IPS DF 4.7 (cell line): Measurements from ENCODE around the gene TBPL2.
"Not testable (repeated sequence)": the region's sequence is repeated elsewhere in the genome, so short reads cannot be mapped to it uniquely, and the experiment has no call there.

Experiments
- DNase-seq: peaks from one replicate; pipeline ENCODE4 v3.0.0-alpha.2; 2013; ENCODE audit warnings: low spot score; ENCODE audit errors: extremely low read depth

The TBPL2 gene

DNA sequence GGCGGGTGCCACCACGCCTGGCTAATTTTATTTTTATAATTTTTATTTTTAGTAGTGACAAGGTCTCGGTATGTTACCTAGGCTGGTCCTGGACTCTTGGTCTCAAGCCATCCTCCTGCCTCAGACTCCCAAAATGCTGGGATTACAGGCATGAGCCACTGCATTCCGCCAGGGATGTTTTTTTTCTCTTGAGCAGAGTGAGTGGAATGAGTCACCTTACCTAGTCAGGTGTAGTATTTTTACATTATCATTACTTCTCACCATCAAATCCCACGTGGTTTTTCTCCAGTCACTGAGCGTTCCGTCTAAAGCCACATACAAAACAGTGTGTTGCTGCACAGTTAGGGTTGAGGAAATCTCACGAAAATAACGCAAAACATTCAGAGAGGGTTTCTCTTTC is 870 bp upstream of the TBPL2 start:
- DNase-seq: no peak

DNA sequence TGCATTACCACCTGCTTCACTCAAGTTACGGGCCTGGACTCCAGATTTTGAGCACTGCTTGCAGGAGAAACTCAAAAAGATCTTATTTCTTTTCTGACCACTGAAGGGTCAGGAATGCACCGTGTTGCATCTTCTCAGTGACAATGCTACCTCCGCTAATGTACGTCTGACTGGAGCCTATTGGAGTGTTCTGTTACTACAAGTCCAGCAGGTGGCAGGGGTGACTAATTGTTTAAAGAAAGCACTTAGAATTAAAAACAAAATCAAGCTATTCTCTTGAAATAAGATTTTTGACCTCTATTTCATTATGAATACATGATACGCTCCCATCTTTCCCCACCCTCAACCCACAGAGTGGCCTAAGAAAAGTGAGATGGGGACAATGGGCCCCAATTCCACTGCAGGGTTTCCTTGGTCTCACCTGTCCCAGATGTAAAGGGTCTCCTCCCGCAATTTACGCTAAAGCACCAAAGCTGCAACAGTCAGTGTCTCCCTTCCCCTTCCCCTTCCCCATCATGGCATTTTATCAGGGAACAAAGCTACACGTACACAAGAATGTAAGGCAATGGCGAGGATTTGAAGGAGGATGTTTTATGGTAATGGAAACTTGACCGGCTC is 2.2 kb downstream of the TBPL2 start:
- no peak for DNase-seq

DNA sequence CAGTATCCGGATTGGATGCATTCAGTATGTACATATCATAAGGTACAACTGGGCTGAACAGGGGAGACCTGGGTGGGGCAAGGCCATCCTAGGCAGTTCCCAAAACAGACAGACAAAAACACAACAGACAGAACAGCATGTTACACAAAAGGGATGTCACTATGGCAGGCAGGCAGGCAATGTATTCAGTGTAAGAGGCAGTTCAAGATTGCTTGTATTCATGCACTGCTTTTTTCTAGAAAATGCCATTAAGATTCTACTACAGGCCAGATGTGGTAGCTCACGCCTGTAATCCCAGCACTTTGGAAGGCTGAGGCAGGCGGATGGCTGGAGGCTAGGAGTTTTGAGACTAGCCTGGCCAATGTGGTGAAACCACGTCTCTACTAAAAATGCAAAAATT is 3.5 kb downstream of the TBPL2 start:
- DNase-seq: no peak

DNA sequence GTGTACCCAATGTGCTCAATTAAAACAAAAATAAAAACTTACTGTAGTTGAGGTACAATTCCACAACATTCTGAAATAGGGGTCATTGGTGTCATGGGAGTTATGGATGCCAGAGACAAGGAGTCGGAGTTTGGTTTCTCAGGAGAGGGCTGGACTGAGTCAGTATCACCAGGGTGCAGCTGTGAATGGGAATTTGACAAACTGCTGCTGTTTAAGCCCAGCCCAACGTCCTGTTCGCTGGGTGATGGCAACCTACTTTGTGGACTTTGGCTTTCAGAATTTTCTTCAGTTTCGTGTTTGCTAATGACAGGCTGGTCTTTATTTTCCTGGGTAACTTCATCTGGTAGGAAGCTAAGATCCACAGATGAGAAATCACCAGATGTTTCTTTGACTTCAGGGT is 3.9 kb downstream of the TBPL2 start:
- DNase-seq: no peak

DNA sequence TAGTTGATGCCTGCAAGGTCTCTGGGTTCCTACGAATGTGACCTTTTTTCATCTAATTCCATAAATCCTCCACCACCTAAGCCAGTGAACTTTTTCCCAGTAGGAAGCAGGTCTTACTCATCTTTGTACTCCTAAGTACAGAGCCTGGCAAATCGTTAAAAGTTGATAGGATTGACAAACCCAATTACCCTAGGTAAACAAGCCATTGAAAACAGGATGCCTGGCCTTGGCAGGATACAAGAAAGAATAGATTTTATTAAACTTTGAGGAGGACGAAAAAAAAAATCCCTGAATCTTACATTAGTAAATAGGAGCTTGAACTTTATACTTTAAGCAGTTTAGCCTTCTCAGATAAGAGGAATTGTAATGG is 5.6 kb downstream of the TBPL2 start:
- DNase-seq: no peak

DNA sequence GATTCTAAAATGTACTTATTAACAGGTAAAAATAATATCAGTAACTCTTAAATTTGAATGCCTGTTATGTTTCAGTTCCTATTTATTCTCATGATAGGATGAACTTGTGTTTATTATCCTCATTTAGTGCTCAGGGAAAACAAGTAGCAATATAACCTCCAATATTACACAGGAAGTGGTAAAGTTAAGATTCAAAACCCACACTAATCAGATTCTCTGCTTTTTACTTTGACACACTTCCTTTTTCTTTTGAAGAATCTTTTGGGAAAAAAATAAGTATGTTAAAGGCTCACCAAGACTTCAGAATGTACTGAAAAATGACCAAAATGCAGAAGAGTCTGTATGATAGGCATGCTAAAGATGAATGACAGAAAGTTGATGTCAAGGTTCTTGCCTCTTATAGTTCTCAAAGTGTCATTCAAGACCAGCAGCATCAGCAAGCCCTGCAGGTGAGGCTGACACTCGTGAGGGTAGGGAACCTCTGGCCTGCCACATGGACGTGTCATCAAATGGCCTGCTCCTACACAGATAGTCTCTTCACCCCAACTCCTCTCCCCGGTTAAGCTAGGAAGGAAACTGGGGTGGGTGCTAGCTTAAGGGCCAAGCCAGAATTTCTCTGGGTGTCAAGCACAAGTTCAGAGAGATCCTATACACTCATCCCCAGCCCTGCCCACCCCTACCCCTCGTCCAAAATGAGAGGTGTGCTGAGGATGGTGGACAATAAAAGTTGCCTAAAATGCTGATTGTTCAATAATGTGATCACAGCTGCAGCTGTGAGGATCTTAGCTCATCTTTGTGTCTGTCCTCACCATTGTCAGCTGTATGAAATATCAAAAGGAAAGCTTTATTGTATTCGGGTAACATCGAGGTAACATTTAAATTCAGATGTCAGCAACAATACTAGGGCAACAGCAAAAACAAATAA is 6.3 kb downstream of the TBPL2 start:
- no peak for DNase-seq

DNA sequence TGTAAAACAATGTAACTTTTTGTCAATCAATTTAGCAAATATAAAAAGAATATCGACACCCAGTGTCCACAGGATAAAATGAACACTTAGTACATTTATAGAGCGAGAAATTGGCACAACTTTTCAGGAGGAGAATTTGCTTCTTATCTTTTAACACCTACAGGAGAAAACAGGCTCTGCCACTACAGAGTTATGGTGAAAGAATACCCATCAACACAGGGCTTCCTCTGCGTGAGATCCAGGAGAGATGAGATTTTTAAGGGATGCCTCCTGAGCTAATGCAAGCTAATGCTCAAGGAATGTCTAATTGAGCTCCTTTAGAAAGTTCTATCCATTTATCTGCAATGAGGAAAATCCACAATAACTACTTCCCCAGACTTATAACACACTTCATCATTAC is 7.8 kb downstream of the TBPL2 start:
- DNase-seq: no peak

DNA sequence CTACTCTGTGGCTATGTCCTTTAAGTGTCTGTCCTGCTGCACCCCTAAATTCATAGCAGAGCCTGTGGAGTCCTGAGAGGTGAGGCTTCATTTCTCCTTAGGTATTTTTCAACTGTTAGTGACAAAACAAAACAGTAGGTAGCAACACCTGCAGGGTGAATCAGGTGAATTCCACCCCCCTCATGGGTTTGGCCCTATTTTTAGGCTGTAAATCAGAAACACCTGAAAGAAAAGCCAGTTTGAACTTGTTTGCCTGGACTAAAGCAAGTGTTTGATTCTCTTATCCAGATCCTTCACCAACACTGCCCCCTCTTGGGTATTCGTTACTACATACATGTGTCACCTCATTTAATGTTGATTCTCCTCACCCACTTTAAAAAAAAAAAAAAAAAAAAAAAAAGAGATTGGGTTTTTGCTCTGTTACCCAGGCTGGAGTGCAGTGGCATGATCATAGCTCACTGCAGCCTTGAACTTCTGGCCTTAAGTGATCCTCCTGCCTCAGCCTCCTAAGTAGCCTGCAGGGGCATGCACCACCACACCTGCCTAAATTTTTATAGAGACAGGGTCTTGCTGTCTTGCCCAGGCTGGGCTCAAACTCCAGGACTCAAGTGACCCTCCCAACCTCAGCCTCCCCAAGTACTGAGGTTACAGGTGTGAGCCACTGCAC is 10.3 kb downstream of the TBPL2 start:
- no peak for DNase-seq

DNA sequence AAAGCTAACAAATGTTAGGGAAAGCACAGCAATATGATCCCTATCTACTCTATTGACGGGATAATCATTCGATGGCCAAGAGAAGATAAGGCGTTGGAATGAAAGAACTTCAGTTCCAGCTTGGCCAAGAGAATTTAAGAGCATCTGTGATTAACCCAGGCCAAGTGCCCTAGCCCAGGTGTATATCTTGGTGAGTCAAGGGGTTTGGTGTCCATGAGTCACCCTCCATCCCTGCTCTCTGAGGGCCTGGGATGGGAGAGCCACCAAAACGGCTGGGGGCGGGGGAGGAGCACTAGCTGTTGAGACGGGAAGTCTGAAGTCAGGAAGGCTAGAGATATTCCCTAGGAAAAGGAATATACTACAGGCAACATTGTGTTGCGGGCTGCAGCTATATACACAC is 13.0 kb downstream of the TBPL2 start:
- DNase-seq: no peak

DNA sequence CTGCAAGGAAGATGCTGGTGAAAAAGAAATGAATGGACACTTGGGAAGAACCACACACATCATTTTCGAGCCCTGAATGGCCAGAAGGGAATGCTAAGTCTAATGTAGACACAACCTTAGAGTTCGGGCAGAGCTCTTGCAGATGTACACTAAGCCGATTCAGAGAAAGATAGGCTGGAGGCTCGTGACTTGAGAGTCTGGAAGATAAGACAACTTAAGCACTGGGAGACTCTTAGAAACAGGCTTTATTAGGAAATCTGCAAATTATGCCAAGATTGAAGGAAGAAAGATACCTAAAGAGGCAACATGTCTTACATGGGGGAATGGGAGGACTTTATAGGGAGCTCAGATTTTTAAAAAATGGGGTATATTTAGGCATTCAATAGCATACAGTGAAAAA is 13.5 kb downstream of the TBPL2 start:
- DNase-seq: no peak

DNA sequence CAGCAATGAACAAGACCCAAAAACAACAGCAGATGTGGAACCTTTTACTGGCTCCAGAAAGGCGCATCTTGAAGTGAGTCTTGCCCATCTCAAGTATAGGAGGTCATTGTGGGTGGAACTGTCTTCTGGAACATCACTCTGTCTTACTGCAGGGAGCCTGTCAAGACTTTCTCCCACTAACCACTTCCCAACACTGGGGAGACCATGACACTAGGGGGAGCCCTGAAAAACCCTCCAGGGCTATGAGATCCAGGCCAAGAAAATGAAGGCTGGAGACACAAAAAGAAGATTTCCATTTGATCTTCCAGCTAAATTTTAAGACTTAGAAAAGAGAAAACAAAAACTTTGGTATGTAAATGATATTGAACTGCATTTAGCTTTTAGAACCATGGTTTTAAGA is 15.3 kb downstream of the TBPL2 start:
- no peak for DNase-seq

DNA sequence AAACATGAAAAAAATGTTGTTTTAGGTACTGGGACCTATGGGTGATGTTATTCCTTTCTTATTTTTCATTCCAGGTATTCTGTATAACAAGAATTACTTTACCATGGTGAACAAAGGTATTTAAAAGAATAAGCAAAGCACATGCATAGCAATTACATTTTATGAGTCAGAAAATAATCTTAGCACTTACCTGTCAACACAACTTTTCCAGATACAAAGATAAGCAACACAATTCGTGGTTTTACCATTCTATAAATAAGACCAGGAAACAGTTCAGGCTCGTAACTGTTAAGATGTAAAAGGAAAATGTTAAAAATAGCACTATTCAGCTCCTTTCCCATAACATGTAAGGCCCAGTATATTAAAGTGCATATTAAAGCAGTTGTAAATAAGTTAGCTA is 16.4 kb downstream of the TBPL2 start:
- no peak for DNase-seq

DNA sequence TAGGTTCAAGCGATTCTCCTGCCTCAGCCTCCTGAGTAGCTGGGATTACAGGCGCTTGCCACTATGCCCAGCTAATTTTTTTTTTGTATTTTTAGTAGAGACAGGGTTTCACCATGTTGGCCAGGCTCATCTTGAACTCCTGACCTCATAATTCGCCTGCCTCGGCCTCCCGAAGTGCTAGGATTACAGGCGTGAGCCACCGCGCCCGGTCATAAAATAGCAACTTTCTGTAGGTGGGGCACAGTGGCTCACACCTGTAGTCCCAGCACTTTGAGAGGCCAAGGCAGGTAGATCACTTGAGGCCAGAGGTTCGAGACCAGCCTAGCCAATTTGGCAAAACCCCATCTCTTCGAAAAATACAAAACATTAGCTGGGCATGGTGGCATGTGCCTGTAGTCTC is 18.1 kb downstream of the TBPL2 start:
- not testable (repeated sequence) for DNase-seq

DNA sequence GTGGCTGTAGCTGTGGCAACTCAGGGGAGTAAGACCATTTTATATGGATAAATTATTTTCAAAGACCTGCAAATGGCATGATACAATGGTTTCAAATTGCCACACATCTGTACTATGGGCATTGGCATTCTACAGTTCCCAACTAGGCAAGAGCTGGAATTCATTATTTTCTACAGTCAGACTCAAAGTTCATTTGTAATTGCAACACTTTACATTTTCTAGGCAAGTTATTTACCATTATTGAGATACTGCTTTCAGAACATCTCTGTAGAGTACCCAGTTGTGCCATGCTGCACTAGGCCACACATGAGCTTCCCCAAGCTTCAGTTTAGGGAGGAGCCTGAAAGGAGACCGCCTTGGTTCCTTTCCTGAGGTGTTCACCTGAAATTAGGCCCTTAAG is 20.8 kb downstream of the TBPL2 start:
- DNase-seq: no peak

DNA sequence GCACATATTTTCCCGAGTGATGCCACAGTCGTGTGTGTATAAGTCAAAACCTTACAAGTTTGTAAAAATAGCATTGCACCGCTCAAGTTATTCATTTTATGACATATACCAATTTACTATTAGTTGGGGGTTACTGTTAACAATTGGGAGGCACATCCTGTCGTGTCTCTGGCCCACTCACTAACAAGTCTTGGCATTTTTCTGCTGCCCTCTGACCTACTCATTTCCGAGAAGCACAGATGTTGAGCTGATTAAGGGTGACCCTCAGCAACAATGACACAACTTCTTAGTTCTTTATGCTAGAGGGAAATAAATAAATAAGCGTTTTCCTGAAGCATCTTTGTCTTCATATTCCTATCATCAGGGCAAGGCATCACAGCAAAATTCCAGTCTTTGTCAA is 22.0 kb downstream of the TBPL2 start:
- no peak for DNase-seq

DNA sequence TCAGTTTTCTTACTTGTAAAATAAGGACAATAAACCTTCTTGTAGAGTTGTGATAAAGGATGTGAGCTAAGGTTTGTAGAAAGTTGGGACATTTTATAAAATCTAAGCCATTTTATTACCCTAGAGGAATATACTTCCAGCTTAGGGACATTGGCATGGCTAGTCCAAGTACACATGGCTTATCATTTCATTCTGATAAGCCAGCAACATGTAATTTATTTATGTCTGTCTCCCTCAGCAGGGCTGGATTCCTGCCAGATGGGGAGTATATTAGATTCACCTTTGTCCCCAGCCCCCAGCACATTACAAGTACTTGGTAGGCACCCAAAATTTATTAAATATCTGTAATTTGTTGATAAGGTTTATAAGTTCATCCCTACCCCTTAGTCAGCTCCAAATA is 22.5 kb downstream of the TBPL2 start:
- DNase-seq: no peak

DNA sequence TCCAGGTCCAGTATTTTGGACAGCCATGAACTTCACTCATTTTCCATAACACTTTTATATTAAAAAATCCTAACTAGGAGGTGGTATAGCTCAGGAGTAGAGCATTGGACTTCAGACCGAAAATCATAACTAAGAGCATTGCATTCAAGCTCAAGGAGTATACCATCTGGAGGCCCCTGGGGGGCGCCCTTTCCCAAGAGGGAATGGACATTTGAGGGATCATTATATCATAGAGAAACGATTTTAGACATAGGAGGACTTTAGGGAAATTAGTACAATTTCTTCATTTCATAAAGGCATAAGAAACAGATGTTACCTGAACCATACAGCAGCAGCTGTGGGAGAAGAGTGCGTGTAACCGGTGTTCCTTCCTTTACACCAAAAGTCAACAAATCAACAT is 23.6 kb downstream of the TBPL2 start:
- DNase-seq: no peak

DNA sequence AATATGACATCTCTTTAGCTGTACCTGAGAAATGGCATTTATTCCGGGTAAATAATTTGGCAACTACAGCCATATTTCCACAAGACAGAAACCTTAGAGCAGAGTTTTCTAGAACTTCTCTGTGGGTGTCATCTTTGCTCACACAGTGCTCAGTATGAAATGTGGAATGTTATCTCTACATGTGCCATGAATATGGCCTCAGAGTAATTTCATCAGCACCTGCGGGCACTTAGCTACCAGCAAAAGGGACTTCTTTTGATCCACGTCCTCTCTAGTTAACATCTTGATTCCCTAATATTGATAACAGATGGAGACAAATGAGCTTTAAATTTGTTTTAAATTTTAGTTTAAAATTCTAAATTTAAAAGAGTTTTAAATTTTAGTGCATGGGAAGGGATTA is 25.9 kb downstream of the TBPL2 start:
- no peak for DNase-seq

DNA sequence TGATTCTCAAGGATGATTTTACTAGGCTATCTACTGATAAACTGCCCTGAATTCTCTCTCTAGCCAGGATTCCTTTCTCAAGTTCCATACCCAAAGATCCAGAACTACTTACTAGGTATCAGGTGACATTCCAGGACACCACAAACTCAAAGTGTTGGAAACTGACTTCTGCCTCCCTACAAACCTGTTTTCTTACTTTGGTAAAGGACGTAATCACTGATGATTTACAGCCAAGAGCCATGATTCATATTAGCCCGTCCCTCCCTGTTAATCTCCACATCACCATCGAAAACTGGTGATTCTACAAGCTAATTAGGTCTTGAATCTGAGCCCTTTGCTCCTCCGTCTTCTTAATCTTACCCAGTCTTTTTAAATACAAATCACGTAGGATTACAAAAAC is 27.7 kb downstream of the TBPL2 start:
- no peak for DNase-seq

DNA sequence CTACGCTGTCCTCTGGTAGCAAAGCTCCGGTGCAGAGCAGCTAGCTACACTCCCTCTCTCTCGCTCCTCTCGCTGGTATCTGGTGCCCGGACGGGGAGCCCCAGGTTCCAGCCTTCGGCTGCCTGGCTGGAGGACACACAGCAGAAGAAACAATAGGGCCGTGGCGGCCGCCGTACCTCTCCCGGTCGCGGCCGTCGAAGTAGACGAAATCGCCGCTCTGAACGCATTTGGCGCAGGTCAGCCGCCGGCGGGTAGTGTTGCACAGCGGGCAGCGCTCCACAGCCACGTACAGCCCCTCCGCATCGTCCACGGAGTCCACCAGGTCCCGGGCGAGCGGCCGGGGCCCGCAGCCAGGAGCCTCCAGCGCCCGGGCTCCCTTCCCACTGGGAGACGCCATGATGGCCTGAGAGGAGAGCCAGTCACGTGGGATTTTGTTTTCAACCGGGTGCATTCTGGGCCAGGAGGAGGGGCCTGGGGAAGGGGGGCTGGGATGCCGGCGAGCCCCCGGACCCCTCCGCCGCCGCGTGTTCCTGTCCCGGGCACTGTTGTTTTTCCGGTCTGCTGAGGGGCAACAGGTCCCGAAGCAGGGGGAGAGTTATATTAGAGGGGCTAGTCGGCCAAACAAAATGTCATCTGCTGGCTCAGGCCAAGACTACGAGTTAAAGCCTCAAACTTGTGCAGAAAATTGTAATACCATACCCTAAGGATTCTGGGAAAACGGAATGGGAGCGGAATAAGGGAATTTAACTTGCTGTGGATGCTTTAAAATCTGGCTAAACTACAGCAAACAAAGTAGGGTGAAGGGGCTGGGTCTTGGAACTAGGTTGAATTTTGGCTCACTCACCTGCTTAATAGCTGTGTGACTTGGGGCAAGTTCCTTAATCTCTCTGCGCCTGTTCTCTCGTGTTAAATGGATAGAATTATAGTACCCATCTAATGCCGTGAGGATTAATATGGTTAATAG is 28.7 kb downstream of the TBPL2 start, which contains the start of gene ATG14:
Gene ATG14 (minus strand): TSS at position 405 of the 964 bp plus-strand sequence. CDS start 8 bp downstream, at position 397.
- DNase-seq: no peak

DNA sequence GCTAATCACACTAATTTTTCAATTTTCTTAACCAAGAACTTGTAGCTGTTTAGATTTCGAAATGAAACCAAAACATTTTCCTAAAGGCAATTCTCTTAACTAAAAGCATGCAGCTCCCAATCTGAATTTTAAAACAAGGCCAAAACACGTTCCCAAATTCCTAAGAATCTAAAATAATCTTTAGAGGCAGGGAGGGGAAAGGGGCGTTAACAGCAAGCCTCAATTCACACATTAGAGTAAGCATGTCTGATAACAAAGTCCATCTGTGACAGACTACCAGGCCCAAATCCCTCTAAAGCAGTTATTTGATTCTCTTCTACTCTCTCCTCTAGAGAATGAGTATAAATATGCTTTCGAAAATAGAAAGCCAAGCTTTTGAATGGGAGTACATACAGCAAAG is 29.5 kb downstream of the TBPL2 start:
- DNase-seq: no peak
